ENCODE data around the gene B3GAT1.

Gene B3GAT1

GRCh38 chr11:134366254-134366653 is 45.8 kb downstream of the B3GAT1 start:
- no peak for DNase-seq

GRCh38 chr11:134365011-134365925 is 46.8 kb downstream of the B3GAT1 start:
- peak in 1 of 2 donors; percentile 53 for DNase-seq
- no peak for TF ChIP-seq CTCF (IDR thresholded peaks at IDR 0.05)
- no peaks in the 10 kb centered on the region for H3K9me3 ChIP-seq
- H3K27me3 ChIP-seq: peaks cover 0 to 7% of the 10 kb centered on the region in 2 donors
- H3K36me3 ChIP-seq: no peaks in the 10 kb centered on the region
- no peak overlapping the region for H3K4me3 ChIP-seq
- H3K4me1 ChIP-seq: no peaks in the 10 kb centered on the region
- intact Hi-C loops (cut with DNase I; ENCODE audit: low total_unique reads): no loop called here
- H3K27ac ChIP-seq: no peak overlapping the region

More at GRCh38 chr11:134366254-134366653, 45.8 kb downstream of the B3GAT1 start:
- intact Hi-C loops (cut with DNase I; ENCODE audit: low total_unique reads): no loop called here
- H3K4me3 ChIP-seq: no peak overlapping the region
- no peaks in the 10 kb centered on the region for H3K9me3 ChIP-seq
- H3K27ac ChIP-seq: no peak overlapping the region
- H3K36me3 ChIP-seq: no peaks in the 10 kb centered on the region
- peaks cover 0 to 7% of the 10 kb centered on the region in 2 donors for H3K27me3 ChIP-seq
- no peaks in the 10 kb centered on the region for H3K4me1 ChIP-seq
- no peak for TF ChIP-seq CTCF (IDR thresholded peaks at IDR 0.05)

- no peak overlapping the region for H3K4me3 ChIP-seq
- H3K36me3 ChIP-seq: no peaks in the 10 kb centered on the region
- no peak overlapping the region for H3K27ac ChIP-seq
- intact Hi-C loops (cut with DNase I; ENCODE audit: low total_unique reads): no loop called here
- H3K4me1 ChIP-seq: no peaks in the 10 kb centered on the region
- DNase-seq: peak in 1 of 2 donors; percentile 51
- H3K27me3 ChIP-seq: peaks cover 0 to 7% of the 10 kb centered on the region in 2 donors
- no peak for TF ChIP-seq CTCF (IDR thresholded peaks at IDR 0.05)
- no peaks in the 10 kb centered on the region for H3K9me3 ChIP-seq
These were observed 47.8 kb downstream of the B3GAT1 start for GRCh38 chr11:134364261-134364660.

GRCh38 chr11:134363592-134363991 is 48.5 kb downstream of the B3GAT1 start:
- no peak for TF ChIP-seq CTCF (IDR thresholded peaks at IDR 0.05)
- no peaks in the 10 kb centered on the region for H3K4me1 ChIP-seq
- no peaks in the 10 kb centered on the region for H3K9me3 ChIP-seq
- H3K4me3 ChIP-seq: no peak overlapping the region
- intact Hi-C loops (cut with DNase I; ENCODE audit: low total_unique reads): no loop called here
- DNase-seq: peak in 1 of 2 donors; percentile 25
- no peak overlapping the region for H3K27ac ChIP-seq
- H3K36me3 ChIP-seq: no peaks in the 10 kb centered on the region
- H3K27me3 ChIP-seq: peaks cover 0 to 7% of the 10 kb centered on the region in 2 donors

- peak in 1 of 2 donors; percentile 43 for DNase-seq
- Histone ChIP-seq H3K4me1 (no peaks in the 10 kb centered on the region), H3K36me3 (no peaks in the 10 kb centered on the region), H3K9me3 (no peaks in the 10 kb centered on the region), H3K27me3 (peaks cover 0 to 7% of the 10 kb centered on the region in 2 donors), H3K4me3 (no peak overlapping the region), H3K27ac (no peak overlapping the region)
- TF ChIP-seq CTCF (IDR thresholded peaks at IDR 0.05): no peak
- intact Hi-C loops (cut with DNase I; ENCODE audit: low total_unique reads): no loop called here
These were observed 48.9 kb downstream of the B3GAT1 start for GRCh38 chr11:134363161-134363560.

Data from tibial artery (tissue), 4 donors.